Cerebellar cortex (tissue), 1 donor: Measurements from ENCODE around the gene OGDH.

Experiments used
- DNase-seq: peaks from one replicate; pipeline ENCODE4 v3.0.0-alpha.2; 2015; ENCODE audit warnings: low spot score

Gene OGDH

GRCh38 chr7:44618753-44619152, 12.3 kb downstream of the OGDH start:
- no peak for DNase-seq

- no peak for DNase-seq
These were observed 14.8 kb downstream of the OGDH start for GRCh38 chr7:44621034-44621749.

DNA sequence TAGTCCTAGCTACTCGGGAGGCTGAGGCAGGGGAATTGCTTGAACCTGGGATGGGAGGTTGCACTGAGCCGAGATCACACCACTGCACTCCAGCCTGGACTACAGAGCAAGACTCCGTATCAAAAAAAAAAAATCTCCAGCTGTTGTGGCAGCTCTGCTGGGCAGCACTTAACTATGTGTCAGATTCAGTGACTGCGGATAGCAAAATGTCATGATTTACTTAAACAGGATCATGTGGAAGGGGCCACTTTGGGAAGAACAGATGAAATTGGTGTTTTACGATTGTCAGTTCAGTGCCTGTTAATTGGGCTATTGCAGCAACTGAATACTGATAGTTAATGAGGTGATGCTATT, 15.3 kb downstream of the OGDH start:
- DNase-seq: no peak

DNA sequence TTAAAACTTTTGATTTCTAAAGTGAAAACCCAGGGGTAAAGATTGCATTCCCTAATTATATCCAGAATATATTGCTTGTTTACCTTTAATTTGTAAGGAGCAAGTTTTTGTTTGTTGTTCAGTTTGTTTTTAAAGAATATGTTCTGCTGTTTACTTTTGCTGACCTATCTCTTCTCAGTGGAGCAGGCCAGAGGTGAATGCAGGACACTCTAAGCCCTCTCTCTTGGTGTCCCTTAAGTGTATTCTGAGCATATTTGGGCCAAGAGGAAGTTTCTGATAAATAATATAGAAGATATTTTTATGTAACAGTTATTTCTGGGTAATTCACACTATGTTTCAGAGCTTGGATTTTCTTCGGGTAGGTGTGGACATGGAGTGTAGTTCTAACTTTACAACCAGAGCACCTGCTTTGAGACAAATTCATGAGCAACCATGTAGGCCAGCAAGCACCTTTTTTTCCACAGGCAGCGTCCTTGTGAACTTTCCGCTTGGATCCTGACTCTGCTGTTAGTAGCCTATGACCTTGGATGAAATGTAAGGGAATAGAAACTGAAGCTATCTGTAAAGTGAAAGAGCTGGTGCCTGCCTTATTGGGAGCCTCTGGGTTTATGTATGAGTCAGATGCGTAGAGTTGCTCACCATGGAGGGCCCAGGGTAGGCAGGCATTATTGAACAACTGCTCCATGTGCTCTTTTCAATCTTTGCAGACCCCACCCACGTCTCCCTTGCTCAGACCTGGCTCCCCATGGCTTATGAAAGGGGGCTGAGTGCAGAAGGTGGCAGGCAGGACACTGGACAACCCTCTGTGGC, 16.1 kb downstream of the OGDH start:
- DNase-seq: no peak

- no peak for DNase-seq
These were observed 17.9 kb downstream of the OGDH start for GRCh38 chr7:44624318-44624717.

DNA sequence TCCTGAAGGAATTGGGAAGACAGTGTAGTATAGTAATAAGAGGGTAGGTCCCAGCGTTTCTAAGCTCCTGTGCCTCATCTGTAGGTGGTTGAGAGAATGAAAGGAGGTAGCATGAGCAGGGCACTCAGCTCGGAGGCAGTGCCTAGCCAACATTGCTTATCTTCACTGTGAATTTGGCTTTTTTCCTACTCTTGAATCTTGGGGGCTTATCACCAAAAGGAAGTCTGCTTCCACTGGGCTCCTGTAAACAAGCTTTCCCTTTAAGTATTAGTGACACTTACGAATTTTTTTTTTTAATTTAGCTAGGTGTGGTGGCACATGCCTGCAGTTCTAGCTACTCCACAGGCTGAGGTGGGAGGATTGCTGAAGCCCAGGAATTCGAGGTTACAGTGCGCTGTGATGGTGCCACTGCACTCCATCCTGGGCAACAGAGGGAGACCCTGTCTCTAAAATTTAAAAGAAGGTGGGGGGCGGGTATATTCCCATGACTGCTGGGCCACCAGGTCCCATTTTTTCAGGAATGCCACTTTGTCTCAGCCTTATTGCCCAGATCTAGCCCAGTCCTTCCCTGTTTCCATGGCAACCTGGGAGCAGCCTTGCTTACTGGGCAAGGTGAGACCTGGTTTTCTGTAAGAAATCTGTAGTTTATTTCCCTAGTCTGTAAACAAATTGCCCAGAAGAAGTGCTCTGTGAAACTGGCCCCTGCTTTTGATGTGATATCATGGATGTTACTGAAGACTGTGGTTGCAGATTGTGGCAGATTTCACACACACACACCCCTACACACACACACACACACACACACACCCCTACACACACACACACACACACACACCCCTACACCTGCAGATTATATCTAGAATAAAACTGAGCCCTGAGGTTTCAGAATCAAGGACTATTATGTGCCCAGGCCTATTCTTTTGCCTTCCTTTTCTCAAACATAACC, 19.4 kb downstream of the OGDH start:
- DNase-seq: peak; percentile 30

DNA sequence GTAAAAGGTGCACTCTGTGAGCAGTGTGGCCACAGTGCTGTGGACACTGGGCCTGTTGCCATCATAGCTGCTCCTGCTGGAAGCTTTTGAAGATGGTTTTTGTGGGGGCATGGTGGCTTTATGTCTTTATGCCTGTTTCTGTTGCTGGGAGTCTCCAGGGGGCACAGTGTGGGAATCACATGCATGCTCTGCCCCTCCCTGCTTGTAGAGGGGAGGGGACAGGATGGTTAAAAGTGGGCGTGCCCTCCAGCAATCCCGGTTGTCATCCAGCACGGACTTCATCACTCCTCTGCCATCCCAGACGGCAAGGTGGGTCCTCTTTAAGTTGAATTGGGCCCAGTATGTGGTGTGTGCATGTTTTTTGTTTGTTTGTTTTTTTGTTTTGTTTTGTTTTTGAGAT, 20.2 kb downstream of the OGDH start:
- DNase-seq: no peak

DNA sequence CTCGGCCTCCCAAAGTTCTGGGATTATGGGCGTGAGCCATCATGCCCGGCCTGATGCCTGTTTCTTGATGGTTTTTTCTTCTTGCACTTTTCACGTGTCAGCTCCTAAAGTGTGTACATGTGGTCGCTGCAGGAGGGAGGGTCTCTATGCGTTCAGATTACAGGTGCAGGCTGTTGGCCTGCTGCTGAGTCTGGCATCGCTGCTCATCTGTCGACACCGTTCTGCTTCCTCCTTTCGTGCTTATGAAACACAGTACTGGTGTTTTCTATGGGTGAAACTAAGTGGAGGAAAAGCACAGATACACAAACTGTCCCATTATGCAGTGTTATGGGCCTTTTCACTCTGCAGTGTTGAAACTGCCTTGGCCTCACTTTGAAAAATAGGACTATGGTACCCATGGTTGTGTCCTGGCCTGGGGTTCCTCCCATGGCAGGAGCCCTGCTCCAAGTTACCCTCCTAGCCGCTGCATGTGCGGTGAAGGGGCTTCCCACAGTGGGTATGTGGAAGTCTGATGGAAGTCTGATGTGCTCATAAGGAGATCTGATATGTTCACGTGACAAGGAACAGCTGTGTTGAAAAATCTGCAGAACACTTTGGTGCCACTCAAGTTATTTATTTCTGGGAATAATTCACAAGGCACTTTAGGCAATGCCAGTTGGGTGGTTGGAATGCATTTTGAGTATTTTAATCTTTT, 23.5 kb downstream of the OGDH start:
- no peak for DNase-seq

DNA sequence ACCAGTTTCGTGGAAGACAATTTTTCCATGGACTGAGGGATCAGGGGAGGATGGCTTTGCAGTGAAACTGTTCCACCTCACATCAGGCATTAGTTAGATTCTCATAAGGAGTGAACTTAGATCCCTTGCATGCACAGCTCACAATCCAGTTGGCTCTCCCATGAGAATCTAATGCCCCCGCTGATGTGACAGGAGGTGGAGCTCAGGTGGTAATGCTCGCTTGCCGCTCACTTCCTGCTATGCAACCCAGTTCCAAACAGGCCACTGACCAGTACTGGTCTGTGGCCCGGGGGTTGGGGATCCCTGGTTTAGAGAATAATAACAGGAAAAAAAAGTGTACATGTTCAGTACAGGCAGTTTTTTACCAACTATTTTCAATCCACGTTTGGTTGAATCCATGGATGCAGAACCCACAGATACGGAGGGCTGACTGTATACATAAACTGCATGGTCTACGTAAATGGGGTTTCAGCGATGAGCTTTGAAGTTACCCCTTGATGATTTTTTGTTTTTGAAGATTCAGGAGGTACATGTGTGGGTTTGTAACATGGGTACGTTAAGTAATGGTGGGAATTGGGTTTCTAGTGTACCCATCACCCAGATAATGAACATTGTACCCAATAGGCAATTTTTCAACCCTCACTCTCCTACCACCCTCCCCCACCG, 24.5 kb downstream of the OGDH start:
- DNase-seq: no peak

GRCh38 chr7:44631458-44632115, 25.2 kb downstream of the OGDH start:
- no peak for DNase-seq

DNA sequence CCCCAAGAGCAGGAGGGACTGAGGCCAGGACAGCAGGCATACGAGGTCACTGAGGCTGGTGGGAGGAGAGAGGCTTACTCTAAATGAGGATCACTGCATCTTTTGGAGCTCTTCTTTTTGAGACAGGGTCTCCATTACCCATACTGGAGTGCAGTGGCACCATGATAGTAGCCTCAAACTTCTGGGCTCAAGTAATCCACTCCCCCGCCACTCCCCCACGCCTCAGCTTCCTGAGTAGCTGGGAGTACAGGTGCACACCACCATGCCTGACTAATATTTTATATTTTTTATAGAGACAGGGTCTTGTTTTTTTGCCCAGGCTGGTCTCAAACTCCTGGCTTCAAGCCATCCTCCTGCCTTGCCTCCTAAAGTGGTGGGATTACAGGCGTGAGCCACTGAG, 25.8 kb downstream of the OGDH start:
- no peak for DNase-seq

DNA sequence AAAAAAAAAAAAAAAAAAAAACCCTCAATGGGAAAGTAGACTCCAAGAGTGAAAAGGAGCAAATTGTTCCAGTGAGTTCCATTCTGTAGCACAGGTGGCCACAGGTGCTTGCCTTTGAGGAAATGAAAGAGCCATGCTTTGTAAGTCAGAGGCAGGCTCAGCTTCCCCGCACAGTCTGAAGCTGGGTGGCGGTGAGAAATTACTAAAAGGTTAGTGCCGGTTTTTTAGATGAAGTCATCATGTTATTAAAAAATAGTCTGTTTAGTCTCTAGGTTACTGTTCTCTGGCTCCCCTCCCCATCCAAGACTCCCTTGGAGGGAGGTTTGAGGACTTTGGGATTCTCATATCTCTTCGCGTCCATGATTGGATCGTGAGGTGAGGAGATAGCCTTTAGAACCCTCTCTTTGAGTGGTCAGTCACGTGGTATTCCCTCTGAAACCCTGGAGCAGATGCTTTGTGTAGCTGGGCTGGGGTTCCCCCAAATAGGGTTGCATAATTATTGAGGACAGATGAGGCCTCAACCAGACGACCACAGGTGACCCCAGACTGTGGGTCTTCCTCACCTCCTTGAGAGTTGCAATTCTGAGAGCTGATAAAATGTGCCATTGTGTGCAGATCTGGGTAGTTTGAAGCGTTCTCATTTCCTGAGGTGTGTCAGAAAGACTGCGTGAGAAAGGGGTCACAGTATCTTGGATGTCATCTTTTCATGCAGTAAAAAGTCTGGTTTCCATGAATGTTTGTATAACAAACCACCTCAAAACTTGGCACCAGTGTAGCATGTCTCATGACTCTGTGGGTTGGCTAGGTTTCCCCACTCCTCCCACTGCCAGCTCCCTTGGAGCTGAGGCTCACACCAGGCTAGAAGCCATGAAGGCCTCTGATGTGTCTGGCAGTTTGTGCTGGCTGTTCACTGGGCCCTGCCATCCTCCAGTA, 27.1 kb downstream of the OGDH start:
- peak; percentile 65 for DNase-seq

DNA sequence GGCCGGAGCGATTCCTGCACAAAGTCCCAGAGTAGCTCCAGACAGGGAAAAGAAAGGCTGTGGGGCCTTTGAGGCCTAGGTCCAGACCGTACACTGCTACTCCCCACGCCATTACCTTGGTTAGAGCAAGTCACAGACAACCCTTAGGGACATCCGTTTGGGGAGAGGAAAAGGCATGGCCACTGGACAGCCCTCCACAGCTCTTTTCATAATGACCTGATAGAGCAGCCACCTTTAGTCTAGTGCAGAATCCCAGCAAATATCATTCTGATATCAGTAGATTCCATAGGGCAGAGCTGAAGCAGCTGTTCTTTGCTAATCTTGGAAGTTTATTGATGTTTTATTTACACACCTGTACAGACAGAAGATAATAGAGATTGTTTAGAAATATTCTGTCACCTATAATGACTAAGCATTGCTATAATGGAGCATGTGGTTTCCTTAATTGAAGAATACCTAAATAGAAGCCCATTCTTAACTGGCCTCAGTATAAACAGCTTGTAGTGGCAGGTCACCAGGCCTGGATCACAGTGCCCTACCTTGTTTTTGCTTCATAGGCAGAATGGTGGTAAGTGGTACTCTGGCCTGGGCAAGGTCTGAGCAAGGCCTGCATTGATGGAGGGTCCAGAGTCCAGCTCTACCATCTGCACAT, 27.9 kb downstream of the OGDH start:
- no peak for DNase-seq

DNA sequence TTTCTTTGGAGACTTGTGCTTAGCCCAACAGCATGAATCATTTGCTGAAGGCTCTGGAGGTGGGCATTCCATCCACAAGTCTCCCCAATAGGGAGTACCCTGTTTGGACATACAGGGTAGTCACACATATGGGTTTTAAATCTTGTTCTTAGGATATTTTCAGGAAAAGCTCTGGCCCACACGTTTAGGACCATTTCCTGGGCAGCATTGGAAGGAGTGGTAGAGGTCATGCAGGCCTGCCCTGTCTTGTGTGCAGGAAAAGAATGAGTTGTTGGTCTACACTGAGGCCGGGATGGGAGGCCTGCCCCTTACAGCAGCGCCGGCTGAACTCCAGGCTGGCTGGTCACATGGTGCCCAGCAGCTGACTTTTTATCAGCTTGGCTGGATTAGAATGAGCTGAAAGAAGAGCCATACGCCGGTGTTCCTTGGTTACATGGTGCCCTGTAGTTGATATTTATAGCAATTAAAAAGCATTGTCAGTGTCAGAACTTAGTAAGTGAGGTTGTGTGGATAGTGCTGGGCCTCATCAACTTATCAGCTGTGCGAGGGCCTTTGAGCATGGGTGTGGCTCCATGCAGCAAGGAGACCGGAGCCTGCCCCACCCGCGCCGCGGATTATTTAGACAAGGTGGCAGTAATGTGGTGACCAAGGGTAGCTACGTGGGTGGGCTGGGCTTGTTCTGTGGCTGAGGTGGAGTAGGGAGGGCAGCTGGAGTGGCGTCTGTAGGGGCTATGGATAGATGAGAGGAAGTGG, 28.6 kb downstream of the OGDH start:
- no peak for DNase-seq

DNA sequence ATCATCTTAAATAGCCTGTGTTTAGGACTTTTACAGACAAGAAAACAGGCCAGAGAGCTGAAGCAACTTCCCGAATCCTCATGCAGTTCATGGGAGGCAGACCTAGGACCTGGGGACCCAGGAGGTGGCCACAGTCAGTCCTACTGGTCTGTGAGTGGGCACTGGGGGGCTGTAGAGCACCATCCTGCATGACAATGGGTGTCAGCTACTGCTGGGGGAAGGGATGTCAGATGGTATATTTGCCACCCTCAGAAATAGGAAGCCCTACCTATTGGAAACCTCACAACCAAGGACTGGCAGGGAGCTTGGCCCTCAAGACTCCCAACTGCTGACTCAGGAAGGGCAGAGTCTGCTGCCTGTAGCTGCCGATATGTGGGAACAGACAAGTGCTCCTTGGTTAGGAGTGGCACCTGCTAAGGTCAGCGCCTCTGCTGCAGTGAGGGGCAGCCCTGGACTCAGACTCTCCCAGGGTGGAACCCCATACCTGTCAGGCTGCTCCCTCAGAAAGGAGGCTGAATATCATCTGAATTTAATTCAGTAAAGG, 29.7 kb downstream of the OGDH start:
- no peak for DNase-seq

DNA sequence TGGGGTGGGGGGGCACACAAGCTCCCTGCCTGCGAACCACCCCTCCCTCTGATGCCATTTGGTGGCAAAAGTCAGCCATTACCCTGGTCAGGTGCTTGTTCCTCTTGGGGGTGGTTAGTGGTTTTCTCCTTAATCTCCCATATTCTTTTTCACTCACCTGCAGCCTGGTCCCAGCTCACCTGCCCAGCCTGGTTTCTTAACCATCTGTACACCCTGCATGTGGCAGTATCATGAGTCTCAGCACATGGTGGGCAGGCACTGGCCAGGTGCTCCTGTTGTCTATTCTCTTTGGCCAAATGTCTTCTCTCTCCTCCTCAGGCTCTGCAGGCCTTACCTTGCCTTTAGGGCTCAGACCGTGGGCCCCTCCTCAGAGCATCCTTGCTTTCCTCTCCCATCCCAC, 30.5 kb downstream of the OGDH start:
- no peak for DNase-seq

- no peak for DNase-seq
These were observed 31.6 kb downstream of the OGDH start for GRCh38 chr7:44637788-44638594.
